Caco-2 (cell line): Measurements from ENCODE around the gene JTB. TPM values are rescaled to one million over a fixed set of nuclear protein-coding genes. Genes with fewer than 3 reads are reported as not detected.

Experiments used
- BruUV-seq: library from RNA; stranded (reverse); fragments of 400-500 nt; replicated peaks from 2 replicates; lab custom pipeline; 2021; lab: Mats Ljungman, UMichigan
- CTCF ChIA-PET: fragments of 300-600 bp; sonication (Branson Sonifier 250); formaldehyde crosslinking; loops from one replicate; lab custom pipeline; 2022; ENCODE audit warnings: antibody characterized with exemption; lab: Charles Lee
- POLR2A ChIA-PET: fragments of 300-600 bp; sonication (Branson Sonifier 250); formaldehyde crosslinking; loops from one replicate; lab custom pipeline; 2022; ENCODE audit warnings: antibody characterized with exemption; lab: Charles Lee
- DNase-seq, 2 experiments: peaks; one replicate each; pipeline versions ENCODE4 v3.0.0 to v3.0.0-alpha.2; 2020 to 2022
- H3K27me3 ChIP-seq: replicated peaks from 2 replicates; pipeline ENCODE4 v1.6.0; 2011; ENCODE audit warnings: low read length; ENCODE audit not compliant: control insufficient read depth, insufficient read depth
- H3K36me3 ChIP-seq: 2 replicates; pipeline ENCODE4 v1.5.1; 2011; ENCODE audit warnings: low read length; ENCODE audit not compliant: control insufficient read depth, insufficient read depth
- H3K4me1 ChIP-seq: fragments of 250-450 bp; sonication (Bioruptor Pico); 2 replicates; pipeline ENCODE4 v1.5.1; 2020; ENCODE audit warnings: mild to moderate bottlenecking
- H3K4me3 ChIP-seq: 2 replicates; pipeline ENCODE4 v1.5.1; 2011; ENCODE audit warnings: low read depth, mild to moderate bottlenecking, control low read depth, low read length
- H3K9me3 ChIP-seq: fragments of 250-450 bp; sonication (Bioruptor Pico); 2 replicates; pipeline ENCODE4 v1.5.1; 2020; ENCODE audit warnings: mild to moderate bottlenecking, moderate library complexity
- H3K27ac Mint-ChIP-seq: one replicate; pipeline ENCODE4 v1.8.0; 2022; ENCODE audit warnings: mixed read lengths; ENCODE audit not compliant: unreplicated experiment
- H3K27me3 Mint-ChIP-seq: one replicate; pipeline ENCODE4 v1.8.0; 2022; ENCODE audit warnings: mixed read lengths; ENCODE audit not compliant: insufficient read depth, unreplicated experiment
- H3K36me3 Mint-ChIP-seq: one replicate; pipeline ENCODE4 v1.8.0; 2022; ENCODE audit warnings: mild to moderate bottlenecking, mixed read lengths; ENCODE audit not compliant: insufficient read depth, unreplicated experiment
- H3K4me1 Mint-ChIP-seq: one replicate; pipeline ENCODE4 v1.8.0; 2022; ENCODE audit warnings: low read depth, mixed read lengths; ENCODE audit not compliant: unreplicated experiment
- H3K4me3 Mint-ChIP-seq: one replicate; pipeline ENCODE4 v1.8.0; 2022; ENCODE audit warnings: mild to moderate bottlenecking, moderate library complexity, mixed read lengths; ENCODE audit not compliant: unreplicated experiment
- H3K9me3 Mint-ChIP-seq: one replicate; pipeline ENCODE4 v1.8.0; 2022; ENCODE audit warnings: mixed read lengths; ENCODE audit not compliant: unreplicated experiment
- intact Hi-C: fragments of 100-400 bp; cut with micrococcal nuclease; formaldehyde crosslinking; loops from one replicate; pipeline ENCODE4 v1.10.0; 2022; ENCODE audit not compliant: unreplicated experiment
- total RNA-seq: library from RNA; stranded (reverse); gene quantifications from 2 replicates; pipeline ENCODE4 v1.2.3, GENCODE V29; 2022
- TF ChIP-seq, protein P1 (sequence below), 2 experiments: fragments of 200-600 bp in 1 of 2; IDR thresholded peaks; 1 replicate in 1 of 2; 2 replicates in 1 of 2; pipeline versions ENCODE4 v1.5.1 to v1.8.0; 2011 to 2022; ENCODE audit warnings: antibody characterized with exemption in 1 of 2, control low read depth in 1 of 2, inconsistent platforms in 1 of 2, low read depth in 1 of 2, low read length in 1 of 2, mild to moderate bottlenecking in 1 of 2, moderate library complexity in 1 of 2; ENCODE audit not compliant: insufficient read depth in 1 of 2, severe bottlenecking in 1 of 2, unreplicated experiment in 1 of 2

JTB gene
- total RNA-seq, 1 experiment from 2014 or later, result 123 TPM

DNA sequence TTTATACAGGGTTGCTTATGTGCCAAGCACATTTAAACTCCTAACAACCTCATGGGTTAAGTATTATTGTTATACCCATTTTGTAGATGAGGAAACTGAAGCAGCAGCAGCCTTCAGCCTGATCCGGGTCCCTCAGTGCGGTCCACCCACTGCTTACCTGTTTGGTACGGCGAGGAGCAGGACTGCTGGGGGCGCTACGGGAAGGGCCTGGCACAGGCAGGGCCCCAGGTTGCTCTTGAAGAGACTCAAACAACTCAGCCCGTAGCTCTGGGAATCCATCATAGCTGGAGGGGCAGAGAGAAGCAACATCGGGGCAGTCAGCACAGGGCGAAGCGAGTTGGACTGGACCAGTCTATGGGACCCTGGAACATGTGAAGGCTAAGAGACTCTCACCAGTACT, 40.1 kb downstream of the JTB start:
- Mint-ChIP-seq H3K4me1 (no peaks in the 10 kb centered on the region), H3K27me3 (no peaks in the 10 kb centered on the region), H3K27ac (no peak overlapping the region), H3K9me3 (no peaks in the 10 kb centered on the region), H3K36me3 (peaks cover 39% of the 10 kb centered on the region), H3K4me3 (no peak overlapping the region)
- H3K9me3 ChIP-seq, result no peaks in the 10 kb centered on the region
- no peaks in the 10 kb centered on the region for H3K27me3 ChIP-seq
- no TSS peak for BruUV-seq
- CTCF ChIA-PET, result interaction anchor here (0.6 kb wide), 1 partner anchor 30 kb away, joined by 4 read pairs; no protein-coding TSS in a partner anchor
- no peak overlapping the region for H3K4me3 ChIP-seq
- DNase-seq, result no peak
- intact Hi-C loops, result no loop called here
- peaks cover 10% of the 10 kb centered on the region; the same call in 1 of the 2 replicates for H3K36me3 ChIP-seq
- TF ChIP-seq, protein P1, sequence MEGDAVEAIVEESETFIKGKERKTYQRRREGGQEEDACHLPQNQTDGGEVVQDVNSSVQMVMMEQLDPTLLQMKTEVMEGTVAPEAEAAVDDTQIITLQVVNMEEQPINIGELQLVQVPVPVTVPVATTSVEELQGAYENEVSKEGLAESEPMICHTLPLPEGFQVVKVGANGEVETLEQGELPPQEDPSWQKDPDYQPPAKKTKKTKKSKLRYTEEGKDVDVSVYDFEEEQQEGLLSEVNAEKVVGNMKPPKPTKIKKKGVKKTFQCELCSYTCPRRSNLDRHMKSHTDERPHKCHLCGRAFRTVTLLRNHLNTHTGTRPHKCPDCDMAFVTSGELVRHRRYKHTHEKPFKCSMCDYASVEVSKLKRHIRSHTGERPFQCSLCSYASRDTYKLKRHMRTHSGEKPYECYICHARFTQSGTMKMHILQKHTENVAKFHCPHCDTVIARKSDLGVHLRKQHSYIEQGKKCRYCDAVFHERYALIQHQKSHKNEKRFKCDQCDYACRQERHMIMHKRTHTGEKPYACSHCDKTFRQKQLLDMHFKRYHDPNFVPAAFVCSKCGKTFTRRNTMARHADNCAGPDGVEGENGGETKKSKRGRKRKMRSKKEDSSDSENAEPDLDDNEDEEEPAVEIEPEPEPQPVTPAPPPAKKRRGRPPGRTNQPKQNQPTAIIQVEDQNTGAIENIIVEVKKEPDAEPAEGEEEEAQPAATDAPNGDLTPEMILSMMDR (IDR thresholded peaks at IDR 0.05; ENCODE audit: insufficient read depth in 1 of 2, low read depth in 1 of 2, low read length in 1 of 2, severe bottlenecking in 1 of 2, unreplicated experiment in 1 of 2), result no peak
- H3K4me1 ChIP-seq, result no peaks in the 10 kb centered on the region
- POLR2A ChIA-PET, result no interaction called here

DNA sequence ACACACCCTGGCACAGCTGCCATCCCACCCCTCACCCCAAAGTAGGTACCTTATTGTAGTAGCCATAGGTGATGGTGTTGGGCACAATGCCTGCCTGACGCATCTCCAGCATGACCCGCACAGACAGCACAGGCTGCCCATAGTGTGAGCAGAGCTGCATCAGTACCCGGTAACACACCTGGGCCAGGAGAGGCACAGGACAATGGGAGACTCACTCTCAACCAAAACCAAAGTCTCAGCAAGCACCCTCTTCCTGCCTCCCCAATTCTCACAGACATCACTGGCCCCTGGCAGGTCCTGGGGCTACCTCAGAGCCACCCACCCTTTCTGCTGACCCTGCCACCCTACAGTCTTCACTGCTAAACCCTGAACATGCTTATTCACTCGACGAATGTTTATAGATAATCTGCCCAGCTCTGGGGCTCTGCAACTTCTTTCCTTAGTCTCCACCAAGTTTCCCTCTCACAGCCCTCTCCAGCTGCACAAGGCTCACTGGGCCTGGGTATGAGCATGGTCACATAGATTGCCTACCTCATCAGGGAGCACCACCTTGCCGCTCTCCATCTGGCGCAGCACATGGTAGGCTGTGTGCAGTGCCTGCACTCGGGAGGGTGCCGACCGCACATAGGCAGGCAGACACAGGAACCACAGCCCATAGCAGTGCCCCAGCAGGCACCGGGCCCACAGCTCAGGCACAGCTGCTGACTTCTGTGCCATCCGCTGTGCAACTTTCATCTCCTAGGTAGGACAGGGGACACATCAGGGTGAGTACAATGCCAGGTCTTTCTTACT, 41.3 kb downstream of the JTB start:
- Histone ChIP-seq H3K9me3 (no peaks in the 10 kb centered on the region), H3K27me3 (no peaks in the 10 kb centered on the region), H3K4me3 (no peak overlapping the region), H3K4me1 (no peaks in the 10 kb centered on the region), H3K36me3 (peaks cover 10% of the 10 kb centered on the region; the same call in 1 of the 2 replicates)
- Mint-ChIP-seq H3K27ac (no peak overlapping the region), H3K9me3 (no peaks in the 10 kb centered on the region), H3K4me3 (no peak overlapping the region), H3K36me3 (peaks cover 39% of the 10 kb centered on the region), H3K27me3 (no peaks in the 10 kb centered on the region), H3K4me1 (no peaks in the 10 kb centered on the region)
- POLR2A ChIA-PET, result no interaction called here
- no TSS peak for BruUV-seq
- intact Hi-C loops, result no loop called here
- TF ChIP-seq, protein P1 (IDR thresholded peaks at IDR 0.05; ENCODE audit: insufficient read depth in 1 of 2, low read depth in 1 of 2, low read length in 1 of 2, severe bottlenecking in 1 of 2, unreplicated experiment in 1 of 2), result no peak
- DNase-seq, result no peak
- CTCF ChIA-PET, result no interaction called here

DNA sequence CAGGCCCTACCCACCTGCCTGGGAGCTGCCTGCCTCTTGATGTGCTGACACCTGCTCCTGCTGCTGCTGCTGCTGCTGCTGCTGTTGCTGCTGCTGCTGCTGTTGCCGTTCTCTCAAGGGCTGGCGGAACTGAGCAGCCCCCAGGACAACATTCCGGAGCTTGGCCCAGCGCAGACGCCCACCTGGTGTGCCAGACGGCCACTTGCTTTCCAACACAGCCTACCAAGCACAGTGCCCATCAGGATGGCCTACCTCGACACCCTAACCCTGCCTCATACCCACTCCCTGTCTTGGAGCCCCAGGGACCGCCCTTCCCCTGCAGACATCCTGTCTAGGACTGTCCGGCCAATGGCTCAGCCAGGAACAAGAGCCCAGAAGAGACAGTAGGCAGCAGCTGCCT, 42.7 kb downstream of the JTB start:
- H3K9me3 ChIP-seq, result no peaks in the 10 kb centered on the region
- CTCF ChIA-PET, result no interaction called here
- peaks cover 10% of the 10 kb centered on the region for H3K36me3 ChIP-seq
- H3K27me3 ChIP-seq, result no peaks in the 10 kb centered on the region
- no peaks in the 10 kb centered on the region for H3K4me1 ChIP-seq
- H3K36me3 Mint-ChIP-seq, result peaks cover 39% of the 10 kb centered on the region
- H3K4me3 ChIP-seq, result no peak overlapping the region
- no peak for DNase-seq
- H3K4me1 Mint-ChIP-seq, result no peaks in the 10 kb centered on the region
- no peak overlapping the region for H3K27ac Mint-ChIP-seq
- POLR2A ChIA-PET, result no interaction called here
- TF ChIP-seq, protein P1 (IDR thresholded peaks at IDR 0.05; ENCODE audit: insufficient read depth in 1 of 2, low read depth in 1 of 2, low read length in 1 of 2, severe bottlenecking in 1 of 2, unreplicated experiment in 1 of 2), result no peak
- BruUV-seq, result no TSS peak
- H3K9me3 Mint-ChIP-seq, result no peaks in the 10 kb centered on the region
- no peaks in the 10 kb centered on the region for H3K27me3 Mint-ChIP-seq
- intact Hi-C loops, result no loop called here
- H3K4me3 Mint-ChIP-seq, result no peak overlapping the region
